ENCODE results near the gene C15orf40.

C15orf40 gene

GRCh38 chr15:82959423-82959822, 52.0 kb downstream of the C15orf40 start:
- H3K9me3 ChIP-seq (ENCODE audit: control insufficient read depth in 2 of 2, low read length in 2 of 2), result no peaks in the 10 kb centered on the region
- H3K4me3 ChIP-seq (ENCODE audit: low read length in 2 of 2), result no peak overlapping the region
- H3K27ac ChIP-seq (ENCODE audit: low read depth in 2 of 2, low read length in 2 of 2), result no peak overlapping the region
- H3K27me3 ChIP-seq (ENCODE audit: control insufficient read depth in 2 of 2, insufficient read depth in 2 of 2, low read length in 2 of 2), result no peaks in the 10 kb centered on the region
- no peak overlapping the region for H3K9ac ChIP-seq (ENCODE audit: low read depth in 1 of 2, low read length in 2 of 2)
- no peaks in the 10 kb centered on the region for H3K4me1 ChIP-seq (ENCODE audit: control insufficient read depth in 2 of 2, insufficient read depth in 2 of 2, low read length in 2 of 2)
- H3K36me3 ChIP-seq (ENCODE audit: control insufficient read depth in 2 of 2, insufficient read depth in 2 of 2, low read length in 2 of 2), result no peaks in the 10 kb centered on the region

DNA sequence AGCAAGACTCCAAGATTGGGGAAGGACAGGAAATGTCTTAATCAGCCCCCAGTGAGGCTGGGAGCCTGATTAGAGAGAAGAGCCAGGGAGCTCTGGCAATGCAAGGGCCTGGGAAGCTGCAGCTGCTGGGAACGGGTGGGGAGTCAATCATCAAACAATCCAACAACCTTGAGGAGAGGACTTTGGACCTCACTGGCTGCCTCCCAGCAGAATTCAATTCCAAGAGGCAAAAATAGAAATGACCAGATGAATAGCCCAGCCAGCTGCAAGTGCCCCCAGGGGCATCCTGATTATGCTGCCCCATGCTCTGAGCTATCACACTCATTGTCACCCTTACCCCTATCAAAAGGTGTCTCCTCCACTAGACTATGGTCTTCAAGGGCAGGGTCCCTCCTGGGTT, 52.8 kb downstream of the C15orf40 start:
- no peaks in the 10 kb centered on the region for H3K4me1 ChIP-seq (ENCODE audit: control insufficient read depth in 2 of 2, insufficient read depth in 2 of 2, low read length in 2 of 2)
- no peak overlapping the region for H3K9ac ChIP-seq (ENCODE audit: low read depth in 1 of 2, low read length in 2 of 2)
- H3K27me3 ChIP-seq (ENCODE audit: control insufficient read depth in 2 of 2, insufficient read depth in 2 of 2, low read length in 2 of 2), result no peaks in the 10 kb centered on the region
- H3K36me3 ChIP-seq (ENCODE audit: control insufficient read depth in 2 of 2, insufficient read depth in 2 of 2, low read length in 2 of 2), result no peaks in the 10 kb centered on the region
- no peaks in the 10 kb centered on the region for H3K9me3 ChIP-seq (ENCODE audit: control insufficient read depth in 2 of 2, low read length in 2 of 2)
- no peak overlapping the region for H3K27ac ChIP-seq (ENCODE audit: low read depth in 2 of 2, low read length in 2 of 2)
- H3K4me3 ChIP-seq (ENCODE audit: low read length in 2 of 2), result no peak overlapping the region

GRCh38 chr15:82952158-82953081, 59.0 kb downstream of the C15orf40 start, which contains the start of gene HOMER2:
Gene HOMER2, minus strand, starts transcription at chr15:82952720. Its CDS starts 185 bp downstream, at chr15:82952535.
- H3K36me3 ChIP-seq (ENCODE audit: control insufficient read depth in 2 of 2, insufficient read depth in 2 of 2, low read length in 2 of 2), result no peaks in the 10 kb centered on the region
- H3K4me1 ChIP-seq (ENCODE audit: control insufficient read depth in 2 of 2, insufficient read depth in 2 of 2, low read length in 2 of 2), result no peaks in the 10 kb centered on the region
- H3K27me3 ChIP-seq (ENCODE audit: control insufficient read depth in 2 of 2, insufficient read depth in 2 of 2, low read length in 2 of 2), result peaks cover 14% of the 10 kb centered on the region in 2 donors
- H3K9me3 ChIP-seq (ENCODE audit: control insufficient read depth in 2 of 2, low read length in 2 of 2), result no peaks in the 10 kb centered on the region
- H3K9ac ChIP-seq (ENCODE audit: low read depth in 1 of 2, low read length in 2 of 2), result peak within 1 kb of the TSS in 1 of 2 donors; percentile 4
- peak within 1 kb of the TSS; percentile 39 to 56 for H3K4me3 ChIP-seq (ENCODE audit: low read length in 2 of 2)
- H3K27ac ChIP-seq (ENCODE audit: low read depth in 2 of 2, low read length in 2 of 2), result no peak within 1 kb of the TSS

GRCh38 chr15:82951472-82952157, 59.8 kb downstream of the C15orf40 start:
- no peaks in the 10 kb centered on the region for H3K36me3 ChIP-seq (ENCODE audit: control insufficient read depth in 2 of 2, insufficient read depth in 2 of 2, low read length in 2 of 2)
- H3K9ac ChIP-seq (ENCODE audit: low read depth in 1 of 2, low read length in 2 of 2), result no peak overlapping the region
- H3K27ac ChIP-seq (ENCODE audit: low read depth in 2 of 2, low read length in 2 of 2), result no peak overlapping the region
- peaks cover 14% of the 10 kb centered on the region in 2 donors for H3K27me3 ChIP-seq (ENCODE audit: control insufficient read depth in 2 of 2, insufficient read depth in 2 of 2, low read length in 2 of 2)
- no peaks in the 10 kb centered on the region for H3K4me1 ChIP-seq (ENCODE audit: control insufficient read depth in 2 of 2, insufficient read depth in 2 of 2, low read length in 2 of 2)
- H3K4me3 ChIP-seq (ENCODE audit: low read length in 2 of 2), result peak overlapping the region; percentile 39 to 56
- H3K9me3 ChIP-seq (ENCODE audit: control insufficient read depth in 2 of 2, low read length in 2 of 2), result no peaks in the 10 kb centered on the region

DNA sequence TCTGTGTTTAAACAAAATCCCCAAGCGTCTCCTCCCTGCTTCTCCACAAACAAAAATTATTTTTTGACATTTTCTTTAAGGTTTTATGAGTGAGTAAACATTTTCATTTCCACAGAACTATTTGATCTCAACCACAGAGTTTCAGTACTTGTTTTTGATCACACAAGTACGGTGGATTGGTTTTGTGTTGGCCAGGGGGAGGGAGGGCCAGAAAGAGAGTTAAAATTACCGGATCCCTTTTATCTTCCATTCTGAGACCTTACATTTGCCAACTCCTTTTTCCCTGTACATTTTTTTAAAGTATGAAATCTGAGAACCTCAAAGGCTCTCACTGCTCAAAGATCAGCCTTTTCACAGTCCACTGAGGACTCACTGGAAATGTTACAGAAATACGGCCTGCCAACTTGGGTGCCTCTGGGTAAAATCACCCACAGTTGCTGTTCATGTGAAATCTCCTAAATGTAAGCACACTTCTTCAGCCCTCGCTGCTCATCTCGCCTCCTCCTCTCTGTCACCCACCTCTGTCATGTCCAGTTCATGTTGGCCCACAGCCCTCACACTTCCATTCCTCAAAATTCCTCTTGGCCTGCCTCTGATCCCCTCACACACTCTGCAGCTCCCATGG, 60.6 kb downstream of the C15orf40 start:
- Histone ChIP-seq H3K27ac (ENCODE audit: low read depth in 2 of 2, low read length in 2 of 2) (no peak overlapping the region), H3K9ac (ENCODE audit: low read depth in 1 of 2, low read length in 2 of 2) (no peak overlapping the region)

DNA sequence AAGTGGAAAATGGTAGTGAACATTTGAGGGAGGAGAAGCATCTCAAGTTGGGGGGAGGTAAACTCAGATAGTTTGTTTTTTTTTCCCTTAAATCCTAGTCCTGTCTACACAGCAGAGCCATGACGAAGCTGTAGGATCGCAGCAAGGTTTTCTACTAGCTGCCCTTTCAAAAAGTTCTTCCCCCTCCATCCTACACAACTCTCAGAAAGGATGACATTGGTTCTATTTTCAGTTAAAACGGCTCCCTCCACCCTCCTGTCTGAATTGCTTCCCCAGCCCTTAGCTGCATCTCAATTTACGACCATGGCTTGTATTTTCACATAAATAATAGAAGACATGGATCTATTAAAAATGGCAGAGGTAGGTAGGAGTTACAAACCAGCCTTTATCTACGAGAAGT, 61.1 kb downstream of the C15orf40 start:
- Histone ChIP-seq H3K4me1 (ENCODE audit: control insufficient read depth in 2 of 2, insufficient read depth in 2 of 2, low read length in 2 of 2) (no peaks in the 10 kb centered on the region), H3K27me3 (ENCODE audit: control insufficient read depth in 2 of 2, insufficient read depth in 2 of 2, low read length in 2 of 2) (peaks cover 14% of the 10 kb centered on the region in 2 donors), H3K4me3 (ENCODE audit: low read length in 2 of 2) (no peak overlapping the region), H3K9ac (ENCODE audit: low read depth in 1 of 2, low read length in 2 of 2) (no peak overlapping the region), H3K9me3 (ENCODE audit: control insufficient read depth in 2 of 2, low read length in 2 of 2) (no peaks in the 10 kb centered on the region), H3K36me3 (ENCODE audit: control insufficient read depth in 2 of 2, insufficient read depth in 2 of 2, low read length in 2 of 2) (no peaks in the 10 kb centered on the region), H3K27ac (ENCODE audit: low read depth in 2 of 2, low read length in 2 of 2) (no peak overlapping the region)

More for the DNA sequence above, 60.6 kb downstream of the C15orf40 start:
- no peaks in the 10 kb centered on the region for H3K4me1 ChIP-seq (ENCODE audit: control insufficient read depth in 2 of 2, insufficient read depth in 2 of 2, low read length in 2 of 2)
- H3K9me3 ChIP-seq (ENCODE audit: control insufficient read depth in 2 of 2, low read length in 2 of 2), result no peaks in the 10 kb centered on the region
- no peaks in the 10 kb centered on the region for H3K36me3 ChIP-seq (ENCODE audit: control insufficient read depth in 2 of 2, insufficient read depth in 2 of 2, low read length in 2 of 2)
- H3K27me3 ChIP-seq (ENCODE audit: control insufficient read depth in 2 of 2, insufficient read depth in 2 of 2, low read length in 2 of 2), result peaks cover 14% of the 10 kb centered on the region in 2 donors
- no peak overlapping the region for H3K4me3 ChIP-seq (ENCODE audit: low read length in 2 of 2)

DNA sequence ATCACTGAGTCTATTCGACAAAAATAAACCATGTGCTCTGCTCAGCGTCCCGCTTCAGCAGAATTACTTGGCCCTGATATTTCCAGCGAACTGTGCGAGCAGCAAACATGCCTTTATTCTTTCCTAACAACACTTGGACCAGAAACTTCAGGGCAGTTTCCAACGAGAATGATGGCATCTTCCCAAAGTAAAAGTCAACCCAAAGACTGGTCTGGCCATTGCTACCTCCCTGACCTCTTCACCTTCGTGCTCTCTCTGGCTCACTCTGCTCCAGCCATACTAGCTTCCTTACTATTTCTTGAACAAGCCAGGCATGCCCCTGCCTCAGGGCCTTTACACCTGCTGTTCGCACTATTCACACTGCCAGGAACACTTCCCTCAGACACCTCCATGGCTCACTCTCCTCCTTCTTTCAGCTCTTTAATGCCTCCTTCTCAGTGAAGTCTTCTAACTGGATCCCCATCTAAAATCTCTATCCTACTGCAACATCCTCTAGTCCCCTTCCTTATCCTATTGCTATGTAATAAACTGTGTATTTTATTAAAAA, 65.2 kb downstream of the C15orf40 start:
- no peak overlapping the region for H3K27ac ChIP-seq (ENCODE audit: low read depth in 2 of 2, low read length in 2 of 2)
- H3K9ac ChIP-seq (ENCODE audit: low read depth in 1 of 2, low read length in 2 of 2), result no peak overlapping the region
- no peaks in the 10 kb centered on the region for H3K9me3 ChIP-seq (ENCODE audit: control insufficient read depth in 2 of 2, low read length in 2 of 2)
- H3K27me3 ChIP-seq (ENCODE audit: control insufficient read depth in 2 of 2, insufficient read depth in 2 of 2, low read length in 2 of 2), result peaks cover 8 to 10% of the 10 kb centered on the region in 2 donors
- H3K4me1 ChIP-seq (ENCODE audit: control insufficient read depth in 2 of 2, insufficient read depth in 2 of 2, low read length in 2 of 2), result no peaks in the 10 kb centered on the region
- no peaks in the 10 kb centered on the region for H3K36me3 ChIP-seq (ENCODE audit: control insufficient read depth in 2 of 2, insufficient read depth in 2 of 2, low read length in 2 of 2)
- no peak overlapping the region for H3K4me3 ChIP-seq (ENCODE audit: low read length in 2 of 2)

- H3K4me1 ChIP-seq (ENCODE audit: control insufficient read depth in 2 of 2, insufficient read depth in 2 of 2, low read length in 2 of 2), result no peaks in the 10 kb centered on the region
- H3K27ac ChIP-seq (ENCODE audit: low read depth in 2 of 2, low read length in 2 of 2), result no peak overlapping the region
- H3K36me3 ChIP-seq (ENCODE audit: control insufficient read depth in 2 of 2, insufficient read depth in 2 of 2, low read length in 2 of 2), result no peaks in the 10 kb centered on the region
- H3K9ac ChIP-seq (ENCODE audit: low read depth in 1 of 2, low read length in 2 of 2), result no peak overlapping the region
- H3K4me3 ChIP-seq (ENCODE audit: low read length in 2 of 2), result no peak overlapping the region
- peaks cover 4 to 5% of the 10 kb centered on the region in 2 donors for H3K27me3 ChIP-seq (ENCODE audit: control insufficient read depth in 2 of 2, insufficient read depth in 2 of 2, low read length in 2 of 2)
- no peaks in the 10 kb centered on the region for H3K9me3 ChIP-seq (ENCODE audit: control insufficient read depth in 2 of 2, low read length in 2 of 2)
Observed at GRCh38 chr15:82945326-82945725, 66.1 kb downstream of the C15orf40 start.

GRCh38 chr15:82944821-82945220, 66.6 kb downstream of the C15orf40 start:
- Histone ChIP-seq H3K36me3 (ENCODE audit: control insufficient read depth in 2 of 2, insufficient read depth in 2 of 2, low read length in 2 of 2) (no peaks in the 10 kb centered on the region), H3K27ac (ENCODE audit: low read depth in 2 of 2, low read length in 2 of 2) (no peak overlapping the region), H3K4me1 (ENCODE audit: control insufficient read depth in 2 of 2, insufficient read depth in 2 of 2, low read length in 2 of 2) (no peaks in the 10 kb centered on the region), H3K9me3 (ENCODE audit: control insufficient read depth in 2 of 2, low read length in 2 of 2) (no peaks in the 10 kb centered on the region), H3K27me3 (ENCODE audit: control insufficient read depth in 2 of 2, insufficient read depth in 2 of 2, low read length in 2 of 2) (peaks cover under 1 to 4% of the 10 kb centered on the region in 2 donors), H3K4me3 (ENCODE audit: low read length in 2 of 2) (no peak overlapping the region), H3K9ac (ENCODE audit: low read depth in 1 of 2, low read length in 2 of 2) (no peak overlapping the region)

All from mucosa of rectum (tissue), 2 donors.